ENCODE measurements around the gene BLMH.

The BLMH gene

GRCh38 chr17:30253312-30253711 lies 38.4 kb downstream of the BLMH start:
- Histone ChIP-seq H3K9me2 (replicated peaks; ENCODE audit: insufficient read depth, low read length) (no peaks in the 10 kb centered on the region), H3K4me1 (ENCODE audit: low read length) (no peaks in the 10 kb centered on the region), H3K4me3 (ENCODE audit: low read length) (no peak overlapping the region), H3K9me3 (replicated peaks; ENCODE audit: insufficient read depth, low read length) (no peaks in the 10 kb centered on the region), H3K36me3 (replicated peaks; ENCODE audit: insufficient read depth, low read length) (no peaks in the 10 kb centered on the region; the same call in 1 of the 2 replicates), H3K9ac (ENCODE audit: low read length) (no peak overlapping the region), H3F3A (ENCODE audit: insufficient read depth, low read length) (no peaks in the 10 kb centered on the region), H3K79me2 (ENCODE audit: low read length) (no peaks in the 10 kb centered on the region), H3K4me2 (ENCODE audit: low read depth, low read length) (no peak overlapping the region), H3K27me3 (replicated peaks; ENCODE audit: insufficient read depth, low read length) (no peaks in the 10 kb centered on the region), H3K27ac (ENCODE audit: low read length) (no peak overlapping the region), H4K20me1 (ENCODE audit: insufficient read depth, low read length) (no peaks in the 10 kb centered on the region), H2AFZ (ENCODE audit: low read length) (no peak overlapping the region)
- DNase-seq = no peak
- TF ChIP-seq EZH2 (optimal IDR thresholded peaks at IDR 0.05; ENCODE audit: low read depth, low read length) = no peak
- no peak for TF ChIP-seq EZH2phosphoT487 (IDR thresholded peaks at IDR 0.05; ENCODE audit: low read length)
- TF ChIP-seq CTCF (IDR thresholded peaks at IDR 0.05; ENCODE audit: low read length) = no peak

- Histone ChIP-seq H3K79me2 (ENCODE audit: low read length) (no peaks in the 10 kb centered on the region), H3K9me2 (replicated peaks; ENCODE audit: insufficient read depth, low read length) (no peaks in the 10 kb centered on the region), H3K36me3 (replicated peaks; ENCODE audit: insufficient read depth, low read length) (peaks cover 2% of the 10 kb centered on the region), H3K27me3 (replicated peaks; ENCODE audit: insufficient read depth, low read length) (no peaks in the 10 kb centered on the region), H3K4me2 (ENCODE audit: low read depth, low read length) (no peak overlapping the region), H3K9me3 (replicated peaks; ENCODE audit: insufficient read depth, low read length) (no peaks in the 10 kb centered on the region), H3K4me3 (ENCODE audit: low read length) (no peak overlapping the region), H4K20me1 (ENCODE audit: insufficient read depth, low read length) (no peaks in the 10 kb centered on the region), H3K9ac (ENCODE audit: low read length) (no peak overlapping the region), H3F3A (ENCODE audit: insufficient read depth, low read length) (no peaks in the 10 kb centered on the region), H3K27ac (ENCODE audit: low read length) (no peak overlapping the region), H2AFZ (ENCODE audit: low read length) (no peak overlapping the region), H3K4me1 (ENCODE audit: low read length) (no peaks in the 10 kb centered on the region)
- no peak for DNase-seq
- TF ChIP-seq EZH2 (optimal IDR thresholded peaks at IDR 0.05; ENCODE audit: low read depth, low read length) (no peak), CTCF (IDR thresholded peaks at IDR 0.05; ENCODE audit: low read length) (no peak), EZH2phosphoT487 (IDR thresholded peaks at IDR 0.05; ENCODE audit: low read length) (no peak)
Observed at GRCh38 chr17:30251931-30252330, 39.8 kb downstream of the BLMH start.

GRCh38 chr17:30249460-30249859 lies 42.3 kb downstream of the BLMH start:
- Histone ChIP-seq H3K9me3 (replicated peaks; ENCODE audit: insufficient read depth, low read length) (no peaks in the 10 kb centered on the region), H3K4me3 (ENCODE audit: low read length) (no peak overlapping the region), H3K9ac (ENCODE audit: low read length) (no peak overlapping the region), H3K36me3 (replicated peaks; ENCODE audit: insufficient read depth, low read length) (peaks cover 4% of the 10 kb centered on the region), H3K27ac (ENCODE audit: low read length) (no peak overlapping the region), H3K27me3 (replicated peaks; ENCODE audit: insufficient read depth, low read length) (no peaks in the 10 kb centered on the region), H3K79me2 (ENCODE audit: low read length) (no peaks in the 10 kb centered on the region), H3K4me2 (ENCODE audit: low read depth, low read length) (no peak overlapping the region), H3K4me1 (ENCODE audit: low read length) (no peaks in the 10 kb centered on the region), H3F3A (ENCODE audit: insufficient read depth, low read length) (no peaks in the 10 kb centered on the region), H3K9me2 (replicated peaks; ENCODE audit: insufficient read depth, low read length) (no peaks in the 10 kb centered on the region), H4K20me1 (ENCODE audit: insufficient read depth, low read length) (no peaks in the 10 kb centered on the region), H2AFZ (ENCODE audit: low read length) (no peak overlapping the region)
- no peak for TF ChIP-seq CTCF (IDR thresholded peaks at IDR 0.05; ENCODE audit: low read length)
- TF ChIP-seq EZH2phosphoT487 (IDR thresholded peaks at IDR 0.05; ENCODE audit: low read length) = no peak
- TF ChIP-seq EZH2 (optimal IDR thresholded peaks at IDR 0.05; ENCODE audit: low read depth, low read length) = no peak
- DNase-seq = no peak
